AG04450 (cell line): Measurements from ENCODE around the gene TBL1Y. TPM values are rescaled to one million over a fixed set of nuclear protein-coding genes. Genes with fewer than 3 reads are reported as not detected.

Source experiments
- CTCF ChIA-PET: fragments of 300-600, 350-600 bp; formaldehyde crosslinking; extraction: SDS; loops from one replicate; lab custom pipeline; 2022; ENCODE audit warnings: antibody characterized with exemption, inconsistent platforms; lab: Charles Lee
- POLR2A ChIA-PET: fragments of 350-600 bp; formaldehyde crosslinking; extraction: SDS; loops from one replicate; lab custom pipeline; 2021; ENCODE audit warnings: antibody characterized with exemption, inconsistent platforms; lab: Yijun Ruan, JAX
- DNase-seq: peaks from one replicate; pipeline ENCODE4 v3.0.0-alpha.2; 2011; ENCODE audit warnings: low read depth, low spot score
- H3K27ac ChIP-seq: one replicate; pipeline ENCODE4 v1.5.1; 2012; ENCODE audit warnings: low read depth, low read length, control low read depth
- H3K27me3 ChIP-seq: one replicate; pipeline ENCODE4 v1.6.0; 2012; ENCODE audit warnings: low read length; ENCODE audit not compliant: control insufficient read depth, insufficient read depth
- H3K4me3 ChIP-seq: 2 replicates; pipeline ENCODE4 v1.5.1; 2011; ENCODE audit warnings: mild to moderate bottlenecking, low read depth, low read length, control low read depth
- H3K9me3 ChIP-seq: 2 replicates; pipeline ENCODE4 v1.5.1; 2012; ENCODE audit warnings: low read length; ENCODE audit not compliant: control insufficient read depth, insufficient read depth
- polyA plus RNA-seq: library from polyadenylated mRNA; depleted of rRNA; stranded (reverse); fragments of >200 nt; gene quantifications from 2 replicates; pipeline ENCODE4 v1.2.3, GENCODE V29; 2011
- TF ChIP-seq, protein P1 (sequence below): IDR thresholded peaks from 2 replicates; pipeline ENCODE4 v1.5.1; 2011; ENCODE audit warnings: low read depth, low read length, control low read depth, inconsistent platforms

Gene TBL1Y
- polyA plus RNA-seq, 1 experiment, result not detected

DNA sequence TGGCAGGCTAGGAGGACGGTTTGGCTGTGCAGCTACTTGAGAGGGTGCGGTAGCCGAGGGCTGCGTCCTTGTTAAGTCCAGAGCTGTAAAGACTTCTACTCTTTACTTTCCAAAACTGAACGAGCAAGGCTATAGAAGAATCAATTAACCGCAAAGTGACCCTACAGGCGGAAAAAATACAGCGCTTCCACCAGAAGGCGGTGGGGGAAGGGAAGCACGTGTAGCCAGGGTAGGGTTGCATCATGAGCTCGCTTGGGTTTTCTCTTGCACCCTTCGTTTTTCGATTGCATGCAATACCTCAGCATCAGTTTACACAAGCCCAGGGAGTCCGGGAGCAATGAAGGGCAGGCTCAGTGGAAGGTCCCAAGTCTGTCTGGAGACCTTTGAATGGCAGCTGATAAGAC is 1.4 kb upstream of the TBL1Y start:
- CTCF ChIA-PET, result no interaction called here

DNA sequence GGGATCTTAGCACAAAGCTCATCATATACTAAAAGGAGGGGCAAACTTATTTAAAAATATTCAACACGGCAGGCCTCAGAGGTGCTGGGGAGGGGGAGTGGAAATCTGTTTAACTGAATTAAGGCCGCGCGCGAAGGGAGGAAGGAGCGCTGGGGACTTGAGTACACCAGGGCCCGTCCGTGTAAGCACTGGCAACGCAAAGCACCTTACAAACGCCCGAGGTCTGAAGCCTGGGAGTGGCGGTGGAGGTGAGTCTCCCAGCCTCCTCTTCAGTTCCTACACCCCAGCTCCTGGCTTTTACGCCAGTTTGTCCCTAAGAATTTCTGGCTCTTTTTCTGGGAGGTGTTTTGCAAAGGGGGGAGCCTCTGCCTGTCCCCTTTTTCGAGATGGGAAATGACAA is 641 bp upstream of the TBL1Y start:
- Histone ChIP-seq H3K4me3 (no peak overlapping the region), H3K9me3 (no peaks in the 10 kb centered on the region; the same call in 1 of the 2 replicates), H3K27ac (no peak overlapping the region), H3K27me3 (no peaks in the 10 kb centered on the region)
- ChIA-PET CTCF (no interaction called here), POLR2A (no interaction called here)
- TF ChIP-seq, protein P1, sequence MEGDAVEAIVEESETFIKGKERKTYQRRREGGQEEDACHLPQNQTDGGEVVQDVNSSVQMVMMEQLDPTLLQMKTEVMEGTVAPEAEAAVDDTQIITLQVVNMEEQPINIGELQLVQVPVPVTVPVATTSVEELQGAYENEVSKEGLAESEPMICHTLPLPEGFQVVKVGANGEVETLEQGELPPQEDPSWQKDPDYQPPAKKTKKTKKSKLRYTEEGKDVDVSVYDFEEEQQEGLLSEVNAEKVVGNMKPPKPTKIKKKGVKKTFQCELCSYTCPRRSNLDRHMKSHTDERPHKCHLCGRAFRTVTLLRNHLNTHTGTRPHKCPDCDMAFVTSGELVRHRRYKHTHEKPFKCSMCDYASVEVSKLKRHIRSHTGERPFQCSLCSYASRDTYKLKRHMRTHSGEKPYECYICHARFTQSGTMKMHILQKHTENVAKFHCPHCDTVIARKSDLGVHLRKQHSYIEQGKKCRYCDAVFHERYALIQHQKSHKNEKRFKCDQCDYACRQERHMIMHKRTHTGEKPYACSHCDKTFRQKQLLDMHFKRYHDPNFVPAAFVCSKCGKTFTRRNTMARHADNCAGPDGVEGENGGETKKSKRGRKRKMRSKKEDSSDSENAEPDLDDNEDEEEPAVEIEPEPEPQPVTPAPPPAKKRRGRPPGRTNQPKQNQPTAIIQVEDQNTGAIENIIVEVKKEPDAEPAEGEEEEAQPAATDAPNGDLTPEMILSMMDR, result no peak
- DNase-seq, result no peak

More for the DNA sequence above, 1.4 kb upstream of the TBL1Y start:
- Histone ChIP-seq H3K27me3 (no peaks in the 10 kb centered on the region), H3K27ac (no peak overlapping the region), H3K9me3 (no peaks in the 10 kb centered on the region; the same call in 1 of the 2 replicates), H3K4me3 (no peak overlapping the region)
- DNase-seq, result no peak
- POLR2A ChIA-PET, result no interaction called here
- TF ChIP-seq, protein P1, result no peak

DNA sequence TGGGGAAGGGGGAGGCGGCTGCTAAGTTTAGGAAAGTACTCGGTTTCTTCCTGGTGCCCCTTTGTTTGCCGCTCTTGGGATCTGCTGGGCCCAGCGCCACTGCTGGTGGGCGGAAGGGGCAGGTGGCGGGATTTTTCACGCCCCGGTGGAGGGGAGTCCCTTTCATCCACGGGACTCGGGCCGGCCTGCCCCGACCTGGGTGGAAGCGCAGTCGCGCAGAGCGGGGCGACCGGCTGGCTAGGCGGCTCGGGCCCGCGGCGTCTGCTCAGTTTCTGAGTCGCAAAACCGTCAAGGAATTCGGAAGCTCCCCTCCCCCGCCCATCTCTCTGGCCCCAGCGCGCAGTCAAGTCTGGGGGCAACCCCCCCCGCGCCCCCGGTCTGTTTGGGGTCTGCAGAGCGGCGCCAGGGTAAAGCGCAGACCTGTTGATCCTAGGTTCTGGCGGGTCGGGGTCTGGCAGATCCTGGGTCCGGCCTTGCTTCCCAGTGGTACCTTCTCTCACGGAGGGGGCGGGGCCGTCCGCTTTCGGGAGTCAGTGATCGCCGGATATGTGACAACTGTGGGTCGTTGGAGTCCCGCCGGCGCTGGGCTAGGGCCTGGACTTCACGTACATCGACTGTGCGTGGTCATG is 870 bp downstream of the TBL1Y start, which contains the start of gene AMELY:
AMELY (minus strand) TSS at position 500 of the 629 bp plus-strand sequence. CDS start 39,144 bp downstream, outside the sequence.
- no peak within 1 kb of the TSS for H3K27ac ChIP-seq
- CTCF ChIA-PET, result no interaction called here
- H3K9me3 ChIP-seq, result no peaks in the 10 kb centered on the region; the same call in 1 of the 2 replicates
- TF ChIP-seq, protein P1, result no peak
- POLR2A ChIA-PET, result no interaction called here
- H3K27me3 ChIP-seq, result no peaks in the 10 kb centered on the region
- H3K4me3 ChIP-seq, result no peak within 1 kb of the TSS
- DNase-seq, result no peak

DNA sequence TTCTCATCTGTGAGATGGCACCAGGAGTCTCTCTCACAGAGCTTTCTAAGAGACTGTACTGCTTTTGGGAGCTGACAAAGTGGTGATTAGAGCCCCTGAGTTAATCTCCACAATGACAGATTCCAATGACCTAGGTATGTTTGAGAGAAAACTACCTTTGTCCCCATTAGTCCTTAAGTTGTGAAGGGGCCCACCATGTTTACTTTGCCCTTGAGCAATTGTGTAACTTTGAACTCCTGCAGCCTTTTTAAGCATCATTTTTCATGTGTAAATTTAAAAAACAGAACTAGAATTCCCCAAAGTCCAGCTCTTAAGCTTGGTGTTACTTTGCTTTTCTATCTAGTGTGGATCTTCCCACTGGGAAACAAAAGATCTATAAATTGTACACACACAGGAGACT is 2.9 kb downstream of the TBL1Y start:
- ChIA-PET CTCF (no interaction called here), POLR2A (no interaction called here)
- TF ChIP-seq, protein P1, result no peak
- Histone ChIP-seq H3K27ac (no peak overlapping the region), H3K27me3 (no peaks in the 10 kb centered on the region), H3K4me3 (no peak overlapping the region), H3K9me3 (no peaks in the 10 kb centered on the region; the same call in 1 of the 2 replicates)
- DNase-seq, result no peak

DNA sequence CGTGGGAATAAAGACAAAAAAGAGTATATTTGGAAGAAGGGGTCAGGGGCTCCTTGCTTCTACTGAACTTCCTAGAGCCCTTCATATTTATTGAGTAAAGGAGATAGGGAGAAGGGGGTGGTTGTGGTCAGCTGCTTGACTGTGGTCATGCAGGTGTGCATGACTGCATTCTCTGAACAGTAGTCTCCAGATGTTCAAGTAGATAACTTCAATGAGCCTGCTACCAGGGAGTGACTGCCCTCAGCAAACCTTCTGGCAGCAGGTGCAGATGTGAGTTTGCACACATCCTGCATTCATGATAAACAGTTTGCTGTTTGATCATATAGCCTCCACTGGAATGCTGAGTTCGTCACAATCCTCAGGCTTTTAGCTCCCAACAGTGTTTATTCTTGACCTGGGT is 10.6 kb downstream of the TBL1Y start:
- Histone ChIP-seq H3K9me3 (peaks cover 7% of the 10 kb centered on the region), H3K4me3 (no peak overlapping the region), H3K27me3 (no peaks in the 10 kb centered on the region), H3K27ac (no peak overlapping the region)
- TF ChIP-seq, protein P1, result no peak
- DNase-seq, result no peak
- ChIA-PET CTCF (no interaction called here), POLR2A (no interaction called here)
